ENCODE data around the gene LEMD2.

LEMD2 gene

DNA sequence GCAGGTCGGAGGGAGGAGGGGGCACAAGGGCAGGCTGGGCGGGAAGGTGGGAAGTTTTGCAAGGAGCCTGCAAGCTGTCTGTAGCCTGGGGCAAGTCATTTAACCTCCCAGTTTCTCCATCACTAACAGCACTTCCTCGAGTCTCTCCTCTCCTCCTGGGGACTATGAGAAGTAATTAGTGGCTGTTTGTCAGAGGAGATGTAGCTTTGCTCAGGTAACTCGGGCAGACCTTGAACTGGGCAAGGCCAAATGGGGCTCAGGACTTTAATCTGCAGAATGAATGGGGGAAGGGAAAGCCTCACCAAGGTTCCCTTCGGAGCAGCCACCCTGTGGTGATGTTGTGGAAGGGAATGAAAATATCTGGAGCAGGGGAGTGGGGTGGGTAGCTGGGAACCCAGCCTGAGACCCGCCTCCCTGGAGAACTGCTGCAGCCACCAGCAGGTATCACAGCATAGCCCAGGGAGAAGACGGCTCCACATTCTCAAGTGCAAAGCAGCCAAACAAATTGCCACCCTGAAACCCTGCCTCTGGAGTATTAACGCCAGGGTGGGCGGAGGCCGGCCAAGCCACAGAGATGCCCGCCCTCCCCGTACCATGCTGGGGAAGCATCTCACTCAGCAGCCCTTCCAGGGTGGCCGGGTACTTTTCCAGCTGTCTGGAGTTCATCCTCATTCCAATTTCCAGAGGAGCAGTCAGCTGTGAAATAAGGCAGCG, 6.1 kb upstream of the LEMD2 start:
- DNase-seq (ENCODE audit: low spot score), result no peak

DNA sequence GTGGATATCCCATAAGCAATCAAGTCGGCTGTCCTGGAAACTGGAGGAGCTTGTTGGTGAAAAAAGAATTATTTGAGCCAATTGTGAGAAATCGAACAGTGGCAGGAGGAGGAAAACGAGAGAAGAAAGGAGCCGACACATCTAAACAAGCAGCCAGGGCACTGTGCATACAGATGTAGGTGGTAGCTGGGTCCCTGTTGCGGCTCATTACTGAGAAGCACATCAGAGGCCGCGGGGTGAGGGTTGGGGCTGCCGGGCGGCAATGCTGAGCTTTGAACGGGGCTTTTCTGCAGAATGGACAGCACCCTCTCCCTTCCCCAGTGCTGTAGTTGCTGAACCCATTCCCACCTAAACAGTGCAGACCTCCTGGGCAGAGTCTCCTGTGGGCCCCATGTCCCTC, 4.1 kb upstream of the LEMD2 start:
- DNase-seq (ENCODE audit: low spot score), result no peak

DNA sequence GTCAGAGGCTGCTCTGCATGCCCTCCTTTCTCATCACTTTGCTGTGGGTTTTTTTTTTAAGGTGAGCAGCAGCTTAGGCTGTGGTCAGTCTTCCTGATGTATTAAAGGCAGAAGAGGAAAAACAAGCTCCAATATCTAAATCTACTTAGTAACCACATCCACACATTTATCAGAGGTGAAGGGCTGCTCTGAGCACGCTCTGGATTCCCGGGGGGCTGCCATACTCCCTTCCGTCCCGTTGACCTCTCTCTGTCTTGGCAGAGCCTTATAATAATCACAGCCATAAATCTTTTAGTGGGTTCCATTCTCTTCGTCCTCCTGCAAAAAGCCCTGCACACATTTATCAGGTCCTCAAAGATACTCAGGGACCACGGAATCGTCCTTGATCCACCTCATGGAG, 2.7 kb upstream of the LEMD2 start:
- DNase-seq (ENCODE audit: low spot score), result no peak

DNA sequence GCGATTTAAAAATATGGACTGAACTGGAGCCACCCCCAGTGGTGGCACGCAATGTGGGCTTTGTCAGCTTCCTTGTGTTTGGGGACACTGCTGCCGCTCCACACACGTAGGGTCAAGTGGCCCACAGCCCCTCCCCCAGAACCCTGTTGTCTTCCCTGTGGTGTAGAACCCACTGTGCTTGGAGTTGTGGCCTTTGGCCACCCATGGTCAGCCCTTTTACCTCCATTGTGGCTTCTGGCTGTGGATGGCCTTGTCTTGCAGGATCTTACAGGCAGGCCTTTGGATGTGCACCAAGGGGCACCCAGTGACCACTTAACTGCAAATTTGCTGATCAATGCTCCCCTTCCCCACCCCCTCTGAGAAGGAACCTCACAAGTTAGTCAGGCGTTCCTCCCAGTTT, 2.0 kb upstream of the LEMD2 start:
- no peak for DNase-seq (ENCODE audit: low spot score)

DNA sequence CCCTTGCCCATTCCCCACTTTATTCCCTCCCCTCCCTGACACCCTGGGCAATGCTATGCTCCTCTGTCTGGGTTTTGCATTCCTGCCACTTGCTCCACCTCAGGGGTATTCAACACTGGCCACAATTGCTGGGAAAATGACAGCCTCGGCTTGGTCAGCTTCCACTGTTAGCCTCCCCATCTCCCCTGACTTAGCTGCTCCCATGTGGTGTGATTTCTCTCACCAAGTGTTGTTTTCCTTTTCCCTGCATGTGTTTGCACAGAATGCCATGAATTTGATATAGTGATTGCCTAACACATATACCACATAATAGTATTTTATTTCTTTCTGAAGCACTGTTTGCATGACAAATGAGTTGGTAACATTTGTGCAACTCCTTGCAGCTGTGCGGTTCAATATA, 1.4 kb upstream of the LEMD2 start:
- DNase-seq (ENCODE audit: low spot score), result no peak

DNA sequence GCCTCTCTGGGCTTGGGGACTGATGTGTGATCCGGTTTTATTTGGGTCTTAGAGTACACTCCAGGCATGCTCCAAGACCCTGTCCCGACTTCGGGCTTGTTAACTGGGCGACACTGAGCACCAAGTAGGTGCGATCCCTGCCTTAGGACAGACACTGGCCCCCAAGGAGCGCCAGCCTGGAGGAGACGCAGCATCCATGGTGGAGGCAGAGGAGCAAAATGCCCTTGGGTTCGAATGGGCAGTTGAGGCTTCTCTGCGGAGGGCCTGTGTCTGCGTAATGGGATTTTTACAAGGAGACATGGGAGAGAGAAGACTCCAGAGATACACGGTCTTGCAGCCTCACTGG, 593 bp upstream of the LEMD2 start:
- DNase-seq (ENCODE audit: low spot score), result no peak

DNA sequence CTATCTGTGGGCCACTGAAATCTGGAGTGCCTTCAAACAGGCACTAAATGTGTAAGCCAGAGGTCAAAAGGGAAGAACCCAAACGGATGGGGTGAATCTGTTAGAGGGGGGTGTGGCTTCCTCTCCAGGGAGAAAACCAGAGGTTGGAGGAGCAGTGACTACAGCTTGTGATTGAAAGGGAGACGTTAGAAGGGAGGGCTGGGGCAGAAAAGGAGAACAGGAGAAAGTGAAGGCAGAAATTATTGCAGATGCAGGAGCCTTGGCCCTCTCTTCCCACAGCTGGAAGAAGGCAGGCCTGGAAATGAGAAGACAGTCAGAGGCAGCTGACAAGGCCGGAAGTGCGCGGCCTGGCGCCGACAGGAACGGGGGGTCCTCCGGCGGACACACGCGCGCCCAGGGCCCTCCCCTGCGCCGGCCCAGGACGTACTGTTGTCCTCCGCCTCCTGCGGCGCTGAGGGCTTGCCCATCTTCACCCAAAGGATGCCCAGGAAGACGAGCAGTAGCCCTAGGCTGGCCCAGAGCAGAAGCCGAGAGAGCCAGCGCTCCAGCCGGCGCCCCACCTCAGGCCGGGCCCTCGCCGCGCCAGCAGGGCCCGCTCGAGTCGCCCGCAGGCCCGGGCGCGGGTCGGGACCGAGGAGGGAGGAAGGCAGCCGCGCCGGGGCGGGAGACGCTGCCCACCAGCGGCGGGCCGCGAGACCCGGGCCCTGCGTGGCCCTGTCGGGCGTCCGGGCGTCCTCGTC, 806 bp downstream of the LEMD2 start:
- DNase-seq (ENCODE audit: low spot score), result peak; percentile 68

DNA sequence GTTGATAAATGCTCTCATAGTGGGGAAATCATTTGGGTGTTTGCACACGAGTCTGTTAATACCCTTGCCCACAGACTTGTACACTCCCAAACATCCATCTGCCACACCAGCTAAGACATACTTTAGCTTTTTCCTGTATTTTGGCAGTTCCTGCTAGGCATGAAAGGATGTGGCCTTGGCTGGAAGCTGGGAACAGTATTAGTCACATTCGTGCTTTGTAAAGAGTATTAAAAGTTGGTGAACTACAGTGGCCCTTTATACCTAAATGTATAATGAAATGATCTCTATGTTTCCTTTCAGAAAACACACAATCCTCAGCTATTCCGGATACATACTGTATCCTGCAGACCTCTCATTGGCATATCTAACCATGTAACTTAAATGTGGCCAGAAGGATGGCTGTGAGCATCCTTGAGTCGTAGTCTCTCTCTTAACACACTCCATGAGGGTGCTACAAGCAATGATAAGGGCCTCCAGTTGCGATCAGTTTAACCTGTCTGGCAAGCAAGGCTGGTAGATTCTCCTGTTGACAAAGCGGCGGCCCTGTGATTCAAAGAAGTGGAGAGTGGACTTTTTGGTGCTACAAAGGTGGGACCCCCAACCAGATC, 1.5 kb downstream of the LEMD2 start:
- peak; percentile 63 for DNase-seq (ENCODE audit: low spot score)

DNA sequence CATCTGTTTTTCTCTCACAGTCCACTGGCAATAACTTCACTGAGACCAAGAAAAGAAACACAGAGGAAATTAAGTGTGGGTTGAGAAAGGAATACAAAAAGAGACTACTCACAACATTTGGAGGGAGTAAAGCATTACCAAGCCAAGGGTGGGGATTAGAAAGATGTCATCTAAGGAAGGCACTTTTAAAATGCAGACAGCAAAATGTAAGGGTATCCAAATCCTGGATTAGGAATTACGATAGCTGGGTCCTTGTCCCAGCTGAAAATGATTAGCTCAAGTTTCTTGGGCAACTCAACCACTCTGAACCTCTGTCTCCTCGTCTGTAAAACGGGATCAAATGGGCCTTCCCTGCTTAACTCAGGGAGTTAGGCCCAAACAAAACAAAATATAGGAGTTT, 2.2 kb downstream of the LEMD2 start:
- DNase-seq (ENCODE audit: low spot score), result no peak

DNA sequence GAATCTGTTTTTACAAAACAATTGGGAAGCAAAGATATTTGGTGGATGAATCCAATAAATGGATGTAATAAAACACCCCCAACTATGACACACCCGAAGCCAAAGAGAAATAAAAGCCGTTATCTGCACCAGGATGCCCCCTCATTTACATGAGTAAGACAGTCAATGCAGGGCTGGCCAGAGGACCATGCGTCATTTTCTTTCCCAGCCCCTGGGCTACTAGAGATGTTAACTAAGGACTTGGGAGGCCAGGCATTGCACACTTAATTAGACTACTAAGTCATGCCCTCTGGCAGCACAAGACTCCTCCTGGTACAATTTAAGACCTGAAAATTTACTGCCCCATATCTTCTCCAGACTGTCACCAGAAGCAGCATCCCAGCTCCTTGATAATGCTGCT, 3.2 kb downstream of the LEMD2 start:
- DNase-seq (ENCODE audit: low spot score), result peak; percentile 33

DNA sequence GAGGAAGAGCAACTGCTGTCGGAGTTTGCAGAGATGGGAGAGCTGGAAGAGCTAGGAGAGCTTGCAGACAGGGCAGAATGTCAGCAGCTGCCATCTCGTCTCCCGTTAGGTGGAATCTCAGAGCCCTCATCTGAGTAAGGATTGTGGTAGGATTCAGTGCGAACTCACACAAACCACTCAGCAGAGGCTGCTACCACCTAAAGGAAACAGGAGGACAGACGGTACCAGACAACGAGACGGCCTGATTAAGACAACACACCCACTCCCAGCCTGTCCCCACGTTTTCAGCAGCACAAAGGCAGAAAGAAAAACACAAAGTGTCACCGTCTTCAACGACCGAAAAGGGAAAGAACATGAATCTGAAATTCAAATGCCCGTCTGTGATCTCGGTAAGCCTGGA, 4.1 kb downstream of the LEMD2 start:
- no peak for DNase-seq (ENCODE audit: low spot score)

DNA sequence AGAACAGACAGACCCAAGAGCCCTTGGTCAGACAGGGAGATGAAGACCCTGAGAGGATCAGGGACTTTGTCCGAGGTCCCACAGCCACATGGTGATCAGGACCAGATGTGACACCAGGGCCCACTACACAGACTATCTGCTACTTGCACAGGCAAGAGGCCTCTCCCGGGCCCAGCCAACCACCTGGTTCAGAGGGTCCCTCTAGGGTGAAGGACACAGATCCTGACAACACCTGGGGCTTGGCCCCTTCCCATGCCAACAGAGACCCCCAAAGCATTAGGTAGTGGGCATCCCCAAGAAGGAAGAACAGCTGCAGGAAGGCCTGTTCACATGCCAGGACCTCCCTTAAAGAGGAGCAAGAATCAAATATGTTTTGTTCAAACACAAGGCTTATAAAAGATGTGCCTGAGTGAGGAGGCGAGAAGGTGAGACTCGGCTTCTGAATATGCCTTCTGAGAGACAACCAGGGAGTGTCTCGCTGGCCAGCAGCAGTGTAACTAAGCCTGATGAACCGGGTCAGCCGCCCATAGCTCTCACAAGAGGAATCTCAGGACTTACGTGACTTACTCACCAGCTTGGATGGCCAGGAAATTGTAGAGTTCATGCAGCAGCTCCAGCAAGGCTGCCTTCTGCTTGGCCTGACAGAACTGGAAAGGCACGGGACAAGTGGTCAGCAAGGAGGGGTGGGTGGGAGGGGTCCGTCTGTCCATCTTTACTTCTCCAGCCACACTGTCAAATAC, 5.0 kb downstream of the LEMD2 start:
- no peak for DNase-seq (ENCODE audit: low spot score)

DNA sequence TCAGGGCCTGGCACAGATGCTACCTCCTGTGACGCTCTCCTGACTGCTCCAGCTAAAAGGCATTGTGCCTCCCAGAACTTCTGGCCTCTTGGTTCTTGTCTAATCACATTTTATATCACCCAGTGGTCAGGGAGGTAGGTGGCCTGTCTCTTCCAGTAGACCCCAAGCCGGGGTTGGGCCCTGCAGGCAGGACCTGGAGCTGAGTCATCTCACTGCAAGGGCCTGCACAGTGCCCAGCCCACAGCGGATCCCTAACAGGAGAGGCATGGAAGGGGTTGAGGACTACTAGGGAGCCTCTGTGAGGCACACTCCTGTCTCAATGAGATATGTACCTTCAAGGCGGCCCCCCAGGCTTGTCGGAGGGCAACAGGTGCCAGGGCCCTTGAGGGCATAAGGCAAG, 6.4 kb downstream of the LEMD2 start:
- DNase-seq (ENCODE audit: low spot score), result no peak

DNA sequence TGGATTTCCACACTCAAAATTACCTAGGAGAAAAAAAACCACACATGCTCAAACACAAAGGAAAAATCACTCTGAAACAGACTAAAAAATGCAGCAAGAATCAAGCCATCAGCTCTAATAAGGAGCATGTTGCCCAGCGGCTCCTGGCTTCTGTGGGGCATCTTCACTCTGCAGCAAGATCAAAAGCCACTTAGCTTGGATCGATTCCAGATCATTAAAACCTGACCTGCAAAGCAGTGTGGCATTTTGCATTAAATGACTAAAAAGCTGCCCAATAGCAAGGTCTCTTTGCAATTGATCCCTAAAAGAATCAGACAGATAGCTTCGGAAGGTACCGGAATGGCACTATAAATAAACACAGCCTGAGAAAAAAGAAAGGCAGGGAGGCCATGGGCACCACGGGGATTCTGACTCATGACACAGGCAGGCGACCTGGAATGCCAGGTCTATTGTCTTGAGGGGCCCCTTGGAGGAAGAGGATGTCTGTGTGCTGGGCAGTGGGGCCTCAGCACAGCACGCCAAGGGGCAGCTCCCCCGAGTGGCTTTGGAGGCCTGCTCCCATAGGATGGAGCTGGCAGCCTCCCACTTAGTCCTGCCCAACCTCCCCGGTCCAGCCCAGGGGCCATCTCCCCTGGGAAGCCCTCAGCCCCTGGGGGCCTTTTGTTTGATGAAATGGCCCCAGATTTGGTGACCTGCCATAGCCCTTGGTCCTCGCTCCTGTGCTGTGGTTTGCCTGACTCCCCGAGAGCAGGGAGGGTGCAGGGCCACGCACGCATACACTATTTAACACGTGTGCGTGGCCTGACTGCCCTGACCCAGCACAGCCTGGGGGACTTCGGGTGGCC, 7.6 kb downstream of the LEMD2 start:
- peak; percentile 28 for DNase-seq (ENCODE audit: low spot score)

DNA sequence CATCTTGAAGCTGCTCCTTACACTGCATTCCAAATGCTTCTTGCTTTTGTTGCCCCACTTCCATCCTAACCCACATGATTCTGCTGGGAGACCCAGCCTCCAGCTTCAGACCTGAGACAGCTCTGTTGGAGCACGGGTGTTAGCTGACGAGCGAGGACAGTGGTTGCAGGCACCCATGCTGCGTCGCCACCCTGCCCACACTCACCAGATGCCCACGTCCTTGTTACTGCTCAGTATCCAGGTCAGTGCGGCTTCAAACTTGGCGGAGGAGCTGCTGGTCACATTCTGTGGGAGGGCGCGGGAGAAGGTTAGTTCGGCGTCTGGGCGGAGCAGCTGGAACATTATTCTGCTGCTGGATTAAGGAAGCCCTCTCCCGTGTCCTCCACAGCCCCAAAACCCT, 9.0 kb downstream of the LEMD2 start:
- no peak for DNase-seq (ENCODE audit: low spot score)

DNA sequence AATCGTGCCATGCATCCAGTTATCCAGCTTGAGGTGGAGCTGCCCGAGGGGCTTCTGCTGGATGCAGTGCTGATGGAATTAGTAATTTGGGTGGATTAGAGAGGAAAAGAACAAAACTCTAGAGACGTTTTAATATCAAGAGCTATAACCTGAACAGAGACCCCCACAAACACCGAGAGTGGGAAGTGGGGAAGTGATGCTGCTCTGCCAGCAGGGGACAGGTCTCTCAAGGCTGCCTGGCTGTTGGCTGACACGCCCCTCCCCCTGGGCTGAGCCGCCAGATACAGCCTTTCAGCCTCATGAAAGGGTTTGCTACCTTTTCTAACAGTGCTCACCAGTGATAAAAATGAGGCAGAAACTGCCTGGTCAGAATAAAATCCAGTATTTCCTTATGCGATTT, 9.6 kb downstream of the LEMD2 start:
- no peak for DNase-seq (ENCODE audit: low spot score)

DNA sequence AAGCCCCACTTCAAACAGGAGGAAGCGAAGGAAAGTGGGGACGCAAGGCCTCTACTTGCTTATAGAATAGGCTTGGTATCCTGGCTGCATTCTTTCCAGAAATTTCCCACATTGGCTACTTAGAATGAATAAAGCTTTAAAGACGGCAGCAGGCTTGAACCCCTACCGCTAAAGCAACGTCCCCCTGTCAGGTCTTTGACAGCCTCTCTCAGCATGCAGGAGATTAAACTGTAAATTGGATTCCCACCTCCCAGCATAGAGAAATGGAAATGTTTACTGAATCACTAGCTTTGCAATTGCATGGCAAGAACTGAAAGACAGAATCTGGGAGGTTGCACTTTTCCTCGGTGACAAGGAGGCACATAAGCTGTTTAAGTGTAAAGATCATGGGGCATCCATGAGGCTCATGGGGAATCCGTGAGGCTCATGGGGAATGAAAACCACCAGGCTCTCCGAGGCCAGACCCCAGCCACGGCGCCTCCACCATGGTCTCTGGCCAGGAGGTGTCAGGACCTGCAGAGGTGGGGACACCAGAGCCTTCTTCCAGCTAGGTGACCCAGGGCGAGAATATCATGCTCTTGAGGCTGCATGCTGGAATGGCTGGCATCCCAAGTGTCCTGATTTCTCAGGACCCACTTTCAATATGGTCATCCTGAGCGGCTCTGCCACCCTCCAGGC, 10.3 kb downstream of the LEMD2 start:
- no peak for DNase-seq (ENCODE audit: low spot score)

DNA sequence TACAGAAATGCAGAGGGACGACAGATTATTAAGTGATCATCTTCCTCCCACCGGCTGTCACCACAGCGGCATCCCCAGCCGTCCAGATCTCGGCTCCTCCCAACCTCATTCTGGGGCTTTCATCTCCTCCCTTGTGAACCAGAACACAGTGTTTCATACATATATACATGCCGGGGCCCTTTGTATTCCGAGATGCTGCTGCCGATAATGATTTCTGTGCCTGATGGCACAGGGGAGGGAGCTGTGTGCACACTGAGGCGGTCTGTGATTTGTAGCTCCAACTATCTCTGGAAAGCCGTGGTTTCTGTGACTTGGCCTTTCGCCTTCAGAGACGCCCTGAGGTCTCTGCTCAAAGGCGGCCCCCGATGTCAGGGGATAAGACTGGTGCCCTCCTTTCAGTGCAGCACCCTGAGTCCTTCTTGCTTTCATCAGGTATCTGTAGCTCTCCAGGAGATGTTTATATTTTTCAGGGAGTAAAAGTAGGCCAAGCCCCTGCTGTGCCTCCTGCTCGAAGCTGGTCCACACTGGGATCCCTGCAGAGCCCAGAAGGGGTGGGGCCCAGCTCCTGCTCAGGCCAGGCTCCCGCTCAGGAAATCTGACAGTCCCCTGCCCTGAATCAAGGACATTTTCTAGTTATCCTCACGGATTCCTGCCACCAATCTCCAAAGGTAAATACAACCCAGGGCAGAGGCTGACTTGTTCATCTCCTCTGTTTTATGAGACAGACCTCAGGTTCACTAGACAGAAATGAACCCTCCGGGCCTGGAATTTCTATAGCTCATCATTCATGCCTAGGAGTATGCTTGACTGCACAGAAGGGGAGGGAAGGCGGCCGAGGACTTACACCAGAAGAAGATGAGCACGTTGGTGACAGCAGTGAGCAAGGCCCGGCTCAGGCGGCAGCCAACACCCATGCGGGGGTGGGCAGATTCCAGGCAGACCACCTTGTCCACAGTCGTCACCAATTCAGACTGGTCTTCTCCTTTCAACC, 11.2 kb downstream of the LEMD2 start:
- DNase-seq (ENCODE audit: low spot score), result no peak

DNA sequence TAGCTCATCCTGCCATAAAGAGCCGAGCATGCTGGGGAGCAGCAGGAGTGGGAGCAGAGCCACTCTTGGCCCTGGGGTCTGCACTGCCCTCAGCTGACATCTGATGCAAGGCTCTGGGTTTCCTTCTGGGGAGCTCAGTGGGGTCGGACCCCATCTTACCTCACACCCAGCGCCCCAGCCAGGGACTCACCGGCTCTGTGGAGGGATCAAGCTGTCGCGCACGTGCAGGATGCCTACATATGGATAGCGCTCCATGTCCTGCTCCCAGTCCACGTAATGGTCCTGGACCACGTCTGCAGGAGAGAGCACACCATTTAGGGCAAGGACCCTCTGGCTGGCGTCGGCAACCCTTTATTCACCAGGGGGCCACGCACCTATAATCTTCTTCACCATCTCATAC, 12.2 kb downstream of the LEMD2 start:
- no peak for DNase-seq (ENCODE audit: low spot score)

DNA sequence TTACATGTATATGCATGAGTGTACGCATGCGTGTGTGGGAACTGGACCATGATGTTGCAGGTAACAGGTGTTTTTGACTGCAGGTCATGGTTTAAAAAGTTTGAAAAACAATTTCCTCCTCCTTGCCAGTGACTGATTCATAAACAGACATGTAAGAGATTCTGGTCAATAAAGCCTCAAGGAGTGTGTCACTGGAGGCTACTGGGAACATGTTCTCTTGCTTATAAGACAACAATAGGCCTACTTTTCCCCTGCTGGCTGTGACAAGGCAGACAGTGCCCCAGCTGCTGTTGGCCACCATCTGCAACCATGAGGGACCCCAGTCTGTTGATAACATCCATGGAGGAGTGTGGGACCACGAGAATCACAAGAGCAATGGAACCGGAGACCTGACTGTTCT, 12.7 kb downstream of the LEMD2 start:
- no peak for DNase-seq (ENCODE audit: low spot score)

Measured in COLO829 (cell line).